Naive thymus-derived CD8-positive, alpha-beta T cell (primary cell): ENCODE measurements around the gene S100A10. TPM values are rescaled to one million over a fixed set of nuclear protein-coding genes. Genes with fewer than 3 reads are reported as not detected.

Experiments
- ATAC-seq, 2 donors: fragments of 150-1000 bp; cut with Tn5 transposase in 1 of 2; sonication (Bioruptor Pico), chemical (Tn5 transposase) in 1 of 2; 1 replicate in 1 of 2; 2 replicates in 1 of 2; pipeline ENCODE4 v1.10.0; 2021; ENCODE audit warnings: mild to moderate bottlenecking in 2 of 2, moderate library complexity in 2 of 2
- POLR2A ChIA-PET: fragments of 350-600 bp; sonication (Branson Sonifier 250); formaldehyde crosslinking; loops from one replicate; lab custom pipeline; 2021; ENCODE audit warnings: antibody characterized with exemption; lab: Charles Lee
- DNase-seq, 10 donors: peaks; one replicate each; pipeline versions ENCODE4 v3.0.0 to v3.0.0-alpha.2; 2020 to 2022
- H3K27ac Mint-ChIP-seq, 10 donors: one replicate each; pipeline ENCODE4 v1.8.0; 2020 to 2022; ENCODE audit warnings: mild to moderate bottlenecking in 10 of 10, mixed read lengths in 10 of 10, moderate library complexity in 4 of 10, inconsistent platforms in 1 of 10
- H3K27me3 Mint-ChIP-seq, 5 donors: one replicate each; pipeline ENCODE4 v1.8.0; 2021 to 2022; ENCODE audit warnings: mixed read lengths in 5 of 5
- H3K36me3 Mint-ChIP-seq, 3 donors: one replicate each; pipeline ENCODE4 v1.8.0; 2020 to 2022; ENCODE audit warnings: mixed read lengths in 3 of 3, mild to moderate bottlenecking in 2 of 3, inconsistent platforms in 1 of 3
- H3K4me1 Mint-ChIP-seq, 4 donors: one replicate each; pipeline ENCODE4 v1.8.0; 2021 to 2022; ENCODE audit warnings: mixed read lengths in 4 of 4
- H3K4me3 Mint-ChIP-seq, 10 donors: one replicate each; pipeline ENCODE4 v1.8.0; 2020 to 2022; ENCODE audit warnings: mild to moderate bottlenecking in 10 of 10, mixed read lengths in 10 of 10, moderate library complexity in 6 of 10, inconsistent platforms in 1 of 10
- H3K9me3 Mint-ChIP-seq, 9 donors: one replicate each; pipeline ENCODE4 v1.8.0; 2020 to 2022; ENCODE audit warnings: mixed read lengths in 9 of 9, mild to moderate bottlenecking in 3 of 9, inconsistent platforms in 1 of 9, moderate library complexity in 1 of 9
- polyA plus RNA-seq, 3 donors: library from polyadenylated mRNA; unstranded; fragments of 300-500 nt; fragmentation: Illumina TruSeq; gene quantifications; one replicate each; pipeline ENCODE4 v1.2.3, GENCODE V29; 2021
- total RNA-seq, 8 experiments: library from RNA in 2 of 8; stranded (reverse) in 2 of 8; gene quantifications; one replicate each; pipeline ENCODE4 v1.2.3 and lab custom pipeline; 2021 to 2026

Gene S100A10
- total and polyA plus RNA-seq, 5 experiments from 2014 or later = 198 to 783 (median 629) TPM

- no peak for ATAC-seq
- Mint-ChIP-seq H3K27me3 (peaks cover 0 to 3% (median 0%) of the 10 kb centered on the region in 5 donors), H3K36me3 (peaks cover 5 to 22% (median 17%) of the 10 kb centered on the region in 3 donors), H3K4me1 (peaks cover 17 to 29% (median 22%) of the 10 kb centered on the region in 4 donors), H3K4me3 (no peak overlapping the region), H3K27ac (peak overlapping the region in 4 of 10 donors; percentile 16 to 79 (median 35)), H3K9me3 (peaks cover 0 to 1% (median 0%) of the 10 kb centered on the region in 9 donors)
- POLR2A ChIA-PET = interaction anchor here (0.6 kb wide), 1 partner anchor 14 kb away, joined by 3 read pairs; no protein-coding TSS in a partner anchor
- DNase-seq = no peak
Measured at GRCh38 chr1:152029144-152029928, 35.7 kb upstream of the S100A10 start.

- peaks cover 0 to 1% (median 0%) of the 10 kb centered on the region in 9 donors for H3K9me3 Mint-ChIP-seq
- H3K27me3 Mint-ChIP-seq = peaks cover 0 to 8% (median 2%) of the 10 kb centered on the region in 5 donors
- POLR2A ChIA-PET = no interaction called here
- H3K4me3 Mint-ChIP-seq = no peak overlapping the region
- H3K27ac Mint-ChIP-seq = peak overlapping the region in 1 of 10 donors; percentile 29
- DNase-seq (no peak), ATAC-seq (no peak)
- peaks cover 3 to 6% (median 4%) of the 10 kb centered on the region in 3 donors for H3K36me3 Mint-ChIP-seq
- peaks cover 4 to 11% (median 6%) of the 10 kb centered on the region in 4 donors for H3K4me1 Mint-ChIP-seq
Measured at GRCh38 chr1:152026895-152027294, 33.2 kb upstream of the S100A10 start.

- H3K27me3 Mint-ChIP-seq = peaks cover 2 to 11% (median 6%) of the 10 kb centered on the region in 5 donors
- peaks cover 0 to 4% (median 3%) of the 10 kb centered on the region in 4 donors for H3K4me1 Mint-ChIP-seq
- H3K36me3 Mint-ChIP-seq = peaks cover 0 to 2% (median 0%) of the 10 kb centered on the region in 3 donors
- POLR2A ChIA-PET = interaction anchor here (0.6 kb wide), 1 partner anchor 10 kb away, joined by 3 read pairs; no protein-coding TSS in a partner anchor
- peaks cover 0 to 1% (median 0%) of the 10 kb centered on the region in 9 donors for H3K9me3 Mint-ChIP-seq
- no peak for DNase-seq
- no peak overlapping the region for H3K27ac Mint-ChIP-seq
- H3K4me3 Mint-ChIP-seq = no peak overlapping the region
- ATAC-seq = no peak
Measured at GRCh38 chr1:152024223-152024622, 30.6 kb upstream of the S100A10 start.

GRCh38 chr1:152023221-152023620, 29.6 kb upstream of the S100A10 start:
- no peak for ATAC-seq
- no peak for DNase-seq
- POLR2A ChIA-PET = no interaction called here
- H3K27ac Mint-ChIP-seq = no peak overlapping the region
- H3K4me3 Mint-ChIP-seq = no peak overlapping the region
- H3K4me1 Mint-ChIP-seq = no peaks in the 10 kb centered on the region
- H3K36me3 Mint-ChIP-seq = no peaks in the 10 kb centered on the region
- H3K27me3 Mint-ChIP-seq = peaks cover 2 to 11% (median 6%) of the 10 kb centered on the region in 5 donors
- H3K9me3 Mint-ChIP-seq = peaks cover 0 to 1% (median 0%) of the 10 kb centered on the region in 9 donors

GRCh38 chr1:152022474-152022873, 28.8 kb upstream of the S100A10 start:
- peaks cover 0 to 1% (median 0%) of the 10 kb centered on the region in 9 donors for H3K9me3 Mint-ChIP-seq
- ATAC-seq = no peak
- POLR2A ChIA-PET = no interaction called here
- no peaks in the 10 kb centered on the region for H3K4me1 Mint-ChIP-seq
- no peak for DNase-seq
- no peak overlapping the region for H3K4me3 Mint-ChIP-seq
- no peaks in the 10 kb centered on the region for H3K36me3 Mint-ChIP-seq
- H3K27ac Mint-ChIP-seq = no peak overlapping the region
- peaks cover 2 to 11% (median 6%) of the 10 kb centered on the region in 5 donors for H3K27me3 Mint-ChIP-seq

- H3K4me3 Mint-ChIP-seq = no peak overlapping the region
- POLR2A ChIA-PET = no interaction called here
- no peaks in the 10 kb centered on the region for H3K36me3 Mint-ChIP-seq
- peaks cover 0 to 1% (median 0%) of the 10 kb centered on the region in 9 donors for H3K9me3 Mint-ChIP-seq
- H3K4me1 Mint-ChIP-seq = no peaks in the 10 kb centered on the region
- DNase-seq (no peak), ATAC-seq (no peak)
- H3K27me3 Mint-ChIP-seq = peaks cover 2 to 11% (median 6%) of the 10 kb centered on the region in 5 donors
- H3K27ac Mint-ChIP-seq = no peak overlapping the region
Measured at GRCh38 chr1:152021569-152021968, 27.9 kb upstream of the S100A10 start.

- POLR2A ChIA-PET = no interaction called here
- no peak for DNase-seq
- Mint-ChIP-seq H3K9me3 (no peaks in the 10 kb centered on the region), H3K27ac (no peak overlapping the region), H3K4me1 (no peaks in the 10 kb centered on the region), H3K36me3 (no peaks in the 10 kb centered on the region), H3K4me3 (no peak overlapping the region), H3K27me3 (peaks cover 2 to 11% (median 5%) of the 10 kb centered on the region in 5 donors)
- no peak for ATAC-seq
Measured at GRCh38 chr1:152020849-152021248, 27.2 kb upstream of the S100A10 start.

GRCh38 chr1:152018537-152018936, 24.9 kb upstream of the S100A10 start:
- Mint-ChIP-seq H3K4me1 (peaks cover 0 to 5% (median 3%) of the 10 kb centered on the region in 4 donors), H3K9me3 (no peaks in the 10 kb centered on the region), H3K27ac (no peak overlapping the region), H3K36me3 (no peaks in the 10 kb centered on the region), H3K27me3 (peaks cover 3 to 15% (median 13%) of the 10 kb centered on the region in 5 donors), H3K4me3 (no peak overlapping the region)
- no peak for ATAC-seq
- POLR2A ChIA-PET = interaction anchor here (0.7 kb wide), 1 partner anchor 17 kb away, joined by 3 read pairs; no protein-coding TSS in a partner anchor
- no peak for DNase-seq

- no peak for ATAC-seq
Measured at GRCh38 chr1:152015766-152016165, 22.1 kb upstream of the S100A10 start.

GRCh38 chr1:152014943-152015342, 21.3 kb upstream of the S100A10 start:
- H3K4me3 Mint-ChIP-seq = no peak overlapping the region
- POLR2A ChIA-PET = no interaction called here
- ATAC-seq (no peak), DNase-seq (no peak)
- no peaks in the 10 kb centered on the region for H3K36me3 Mint-ChIP-seq
- H3K4me1 Mint-ChIP-seq = peaks cover 0 to 6% (median 4%) of the 10 kb centered on the region in 4 donors
- H3K9me3 Mint-ChIP-seq = no peaks in the 10 kb centered on the region
- no peak overlapping the region for H3K27ac Mint-ChIP-seq
- H3K27me3 Mint-ChIP-seq = peaks cover 2 to 16% (median 10%) of the 10 kb centered on the region in 5 donors

More at GRCh38 chr1:152015766-152016165, 22.1 kb upstream of the S100A10 start:
- Mint-ChIP-seq H3K27me3 (peaks cover 2 to 21% (median 10%) of the 10 kb centered on the region in 5 donors), H3K4me3 (no peak overlapping the region), H3K36me3 (no peaks in the 10 kb centered on the region), H3K9me3 (no peaks in the 10 kb centered on the region), H3K4me1 (peaks cover 0 to 6% (median 4%) of the 10 kb centered on the region in 4 donors), H3K27ac (no peak overlapping the region)
- POLR2A ChIA-PET = no interaction called here
- DNase-seq = no peak

GRCh38 chr1:152013664-152014237, 20.1 kb upstream of the S100A10 start:
- H3K27me3 Mint-ChIP-seq = peaks cover 4 to 17% (median 13%) of the 10 kb centered on the region in 5 donors
- H3K4me1 Mint-ChIP-seq = peaks cover 0 to 6% (median 4%) of the 10 kb centered on the region in 4 donors
- H3K36me3 Mint-ChIP-seq = no peaks in the 10 kb centered on the region
- H3K27ac Mint-ChIP-seq = no peak overlapping the region
- DNase-seq = peak in 2 of 10 donors; percentile 14
- no peak for ATAC-seq
- H3K9me3 Mint-ChIP-seq = no peaks in the 10 kb centered on the region
- H3K4me3 Mint-ChIP-seq = no peak overlapping the region
- POLR2A ChIA-PET = no interaction called here

GRCh38 chr1:152009691-152010090, 16.0 kb upstream of the S100A10 start:
- DNase-seq = no peak
- POLR2A ChIA-PET = no interaction called here
- Mint-ChIP-seq H3K4me3 (no peak overlapping the region), H3K27me3 (peaks cover 2 to 19% (median 11%) of the 10 kb centered on the region in 5 donors), H3K4me1 (peaks cover 0 to 6% (median 4%) of the 10 kb centered on the region in 4 donors), H3K9me3 (no peaks in the 10 kb centered on the region), H3K36me3 (no peaks in the 10 kb centered on the region), H3K27ac (no peak overlapping the region)
- no peak for ATAC-seq

GRCh38 chr1:152007047-152007446, 13.4 kb upstream of the S100A10 start:
- DNase-seq = no peak
- H3K4me3 Mint-ChIP-seq = no peak overlapping the region
- ATAC-seq = no peak
- H3K4me1 Mint-ChIP-seq = peaks cover 0 to 2% (median 0%) of the 10 kb centered on the region in 4 donors
- POLR2A ChIA-PET = no interaction called here
- H3K36me3 Mint-ChIP-seq = no peaks in the 10 kb centered on the region
- peaks cover 2 to 18% (median 10%) of the 10 kb centered on the region in 5 donors for H3K27me3 Mint-ChIP-seq
- no peaks in the 10 kb centered on the region for H3K9me3 Mint-ChIP-seq
- H3K27ac Mint-ChIP-seq = peak overlapping the region in 1 of 10 donors; percentile 0
